GM04503 (cell line): ENCODE data around the gene GLYR1.

Experiments used
- DNase-seq: peaks from one replicate; pipeline ENCODE4 v3.0.0-alpha.2; 2012; ENCODE audit warnings: low read depth

The GLYR1 gene

GRCh38 chr16:4847774-4848587 is 893 bp upstream of the GLYR1 start:
- no peak for DNase-seq

- no peak for DNase-seq
These were observed 586 bp downstream of the GLYR1 start for GRCh38 chr16:4846503-4846900.

- no peak for DNase-seq
These were observed 6.1 kb downstream of the GLYR1 start for GRCh38 chr16:4840984-4841383.

- DNase-seq, result no peak
These were observed 7.1 kb downstream of the GLYR1 start for GRCh38 chr16:4839942-4840341.

- no peak for DNase-seq
These were observed 9.2 kb downstream of the GLYR1 start for GRCh38 chr16:4837733-4838501.

GRCh38 chr16:4836727-4837126 is 10.4 kb downstream of the GLYR1 start:
- no peak for DNase-seq

- no peak for DNase-seq
These were observed 13.5 kb downstream of the GLYR1 start for GRCh38 chr16:4833584-4833983.

- no peak for DNase-seq
These were observed 14.3 kb downstream of the GLYR1 start for GRCh38 chr16:4832698-4833343.

GRCh38 chr16:4831616-4832015 is 15.5 kb downstream of the GLYR1 start:
- no peak for DNase-seq

GRCh38 chr16:4830408-4830807 is 16.7 kb downstream of the GLYR1 start:
- DNase-seq, result no peak

GRCh38 chr16:4828567-4829321 is 18.3 kb downstream of the GLYR1 start:
- no peak for DNase-seq

- no peak for DNase-seq
These were observed 20.1 kb downstream of the GLYR1 start for GRCh38 chr16:4826980-4827379.

GRCh38 chr16:4826526-4826925 is 20.6 kb downstream of the GLYR1 start:
- no peak for DNase-seq

GRCh38 chr16:4825196-4825595 is 21.9 kb downstream of the GLYR1 start:
- no peak for DNase-seq

GRCh38 chr16:4820652-4821051 is 26.4 kb downstream of the GLYR1 start:
- DNase-seq, result no peak

- DNase-seq, result no peak
These were observed 32.4 kb downstream of the GLYR1 start for GRCh38 chr16:4814542-4815173.

- no peak for DNase-seq
These were observed 33.0 kb downstream of the GLYR1 start for GRCh38 chr16:4814046-4814445.

- no peak for DNase-seq
These were observed 33.7 kb downstream of the GLYR1 start for GRCh38 chr16:4813251-4814003.

- no peak for DNase-seq
These were observed 35.3 kb downstream of the GLYR1 start for GRCh38 chr16:4811773-4812172.

GRCh38 chr16:4811242-4811641 is 35.8 kb downstream of the GLYR1 start:
- DNase-seq, result no peak

- DNase-seq, result no peak
These were observed 40.8 kb downstream of the GLYR1 start for GRCh38 chr16:4806280-4806679.
